GM12878 (cell line): ENCODE results near the gene BICC1. TPM values are rescaled to one million over a fixed set of nuclear protein-coding genes. Genes with fewer than 3 reads are reported as not detected.

ENCODE experiments used
- CEBPZ ChIP-seq: fragments of 150-350 bp; IDR thresholded peaks from 2 replicates; pipeline ENCODE4 v1.6.1; 2016; ENCODE audit warnings: low read depth, low read length
- CHD4 ChIP-seq: fragments of 200-600 bp; sonication (generic); IDR thresholded peaks from 2 replicates; pipeline ENCODE4 v1.6.1; 2016; ENCODE audit warnings: mild to moderate bottlenecking
- FOXK2 ChIP-seq: fragments of 450-650 bp; IDR thresholded peaks from 2 replicates; pipeline ENCODE4 v1.6.1; 2017; ENCODE audit warnings: mild to moderate bottlenecking, moderate library complexity
- KDM1A ChIP-seq: fragments of 200-600 bp; sonication (generic); IDR thresholded peaks from 2 replicates; pipeline ENCODE4 v1.6.1; 2016; ENCODE audit warnings: borderline replicate concordance
- MEF2A ChIP-seq: IDR thresholded peaks from 2 replicates; pipeline ENCODE4 v1.6.1; 2011; ENCODE audit warnings: low read depth, mild to moderate bottlenecking, low read length, moderate library complexity; ENCODE audit not compliant: insufficient read depth
- POLR2A ChIP-seq: IDR thresholded peaks from 2 replicates; pipeline ENCODE4 v1.6.1; 2011; ENCODE audit warnings: low read depth, mild to moderate bottlenecking, low read length
- RBBP5 ChIP-seq: fragments of 200-600 bp; sonication (generic); conservative IDR thresholded peaks from 2 replicates; pipeline ENCODE4 v1.6.1; 2016
- RELB ChIP-seq: fragments of 450-650 bp; IDR thresholded peaks from 2 replicates; pipeline ENCODE4 v1.6.1; 2017; ENCODE audit warnings: low read depth, mild to moderate bottlenecking, moderate library complexity
- REST ChIP-seq: IDR thresholded peaks from 2 replicates; pipeline ENCODE4 v1.6.1; 2012; ENCODE audit warnings: mild to moderate bottlenecking, low read depth, low read length
- SKIL ChIP-seq: fragments of 450-650 bp; IDR thresholded peaks from 2 replicates; pipeline ENCODE4 v1.6.1; 2017; ENCODE audit warnings: mild to moderate bottlenecking, low read depth, inconsistent platforms; ENCODE audit not compliant: poor library complexity, severe bottlenecking
- SREBF1 ChIP-seq: IDR thresholded peaks from 2 replicates; pipeline ENCODE4 v1.6.1; 2012; ENCODE audit warnings: mild to moderate bottlenecking, low read length
- TCF7 ChIP-seq: IDR thresholded peaks from 2 replicates; pipeline ENCODE4 v1.6.1; 2014; ENCODE audit warnings: antibody characterized with exemption, borderline replicate concordance
- polyA plus RNA-seq, 11 experiments: library from polyadenylated mRNA; depleted of rRNA in 4 of 11; unstranded in 6 of 11; stranded (reverse) in 5 of 11; fragments of >200 nt; fragmentation: Nextera tagmentation in 4 of 11; fragmentation: Illumina TruSeq in 1 of 11; extraction: Ambion mirVana in 4 of 11; extraction: Trizol in 1 of 11; gene quantifications; 1 replicate in 1 of 11; 2 replicates in 10 of 11; pipeline versions ENCODE4 v1.2.1 to v1.2.3, GENCODE V29; 2011 to 2016; ENCODE audit warnings: inconsistent platforms in 2 of 11, missing spikeins in 2 of 11, low read depth in 1 of 11
- total RNA-seq, 4 experiments: library from RNA; depleted of rRNA in 3 of 4; stranded (reverse); fragments of >200 nt in 3 of 4; fragmentation: Illumina TruSeq in 1 of 4; extraction: Trizol in 1 of 4; gene quantifications; 2 replicates each; pipeline versions ENCODE4 v1.2.1 to v1.2.3, GENCODE V29; 2013 to 2021

Gene BICC1
- total and polyA plus RNA-seq, 10 of the 15 experiments (the other 5 are each of a cell fraction or from before 2014, with no cell fraction given), result 0.01 to 0.10 (median 0.04) TPM; not detected in 5

GRCh38 chr10:58516671-58517070, 4.0 kb downstream of the BICC1 start (continued):
- no peak for TF ChIP-seq CEBPZ
- no peak for TF ChIP-seq MEF2A
- TF ChIP-seq KDM1A, result no peak
- no peak for TF ChIP-seq POLR2A
- TF ChIP-seq SREBF1, result no peak
- no peak for TF ChIP-seq RBBP5
- no peak for TF ChIP-seq CHD4
- no peak for TF ChIP-seq SKIL
- no peak for TF ChIP-seq TCF7
- no peak for TF ChIP-seq RELB
- no peak for TF ChIP-seq REST
- TF ChIP-seq FOXK2, result no peak
- TF ChIP-seq, all 136 proteins: peak for 0
